Islet precursor cell (in vitro differentiated cells): ENCODE data around the gene TP63.
"Not testable (repeated sequence)": the region's sequence is repeated elsewhere in the genome, so short reads cannot be mapped to it uniquely, and the experiment has no call there.

Experiments used
- DNase-seq: peaks from one replicate; pipeline ENCODE4 v3.0.0-alpha.2; 2018

The TP63 gene

GRCh38 chr3:189728915-189729314 lies 97.7 kb downstream of the TP63 start:
- DNase-seq, result no peak

GRCh38 chr3:189734061-189734460 lies 102.9 kb downstream of the TP63 start:
- no peak for DNase-seq

- DNase-seq, result no peak
Observed at GRCh38 chr3:189735913-189736312, 104.7 kb downstream of the TP63 start.

- no peak for DNase-seq
Observed at GRCh38 chr3:189737071-189737470, 105.9 kb downstream of the TP63 start.

- no peak for DNase-seq
Observed at GRCh38 chr3:189737619-189738018, 106.4 kb downstream of the TP63 start.

GRCh38 chr3:189739378-189739777 lies 108.2 kb downstream of the TP63 start:
- DNase-seq, result no peak

- no peak for DNase-seq
Observed at GRCh38 chr3:189740156-189740555, 109.0 kb downstream of the TP63 start.

- no peak for DNase-seq
Observed at GRCh38 chr3:189744235-189744634, 113.0 kb downstream of the TP63 start.

- no peak for DNase-seq
Observed at GRCh38 chr3:189745622-189746021, 114.4 kb downstream of the TP63 start.

GRCh38 chr3:189748046-189748445 lies 116.9 kb downstream of the TP63 start:
- no peak for DNase-seq

- not testable (repeated sequence) for DNase-seq
Observed at GRCh38 chr3:189750972-189751371, 119.8 kb downstream of the TP63 start.

GRCh38 chr3:189754356-189754755 lies 123.2 kb downstream of the TP63 start:
- DNase-seq, result no peak

GRCh38 chr3:189756582-189757078 lies 125.4 kb downstream of the TP63 start:
- DNase-seq, result peak; percentile 65

GRCh38 chr3:189758186-189758585 lies 127.0 kb downstream of the TP63 start:
- DNase-seq, result no peak

- peak; percentile 80 for DNase-seq
Observed at GRCh38 chr3:189766416-189766815, 135.2 kb downstream of the TP63 start.

GRCh38 chr3:189771842-189772450 lies 140.8 kb downstream of the TP63 start:
- DNase-seq, result no peak

- peak; percentile 74 for DNase-seq
Observed at GRCh38 chr3:189772584-189772983, 141.4 kb downstream of the TP63 start.

GRCh38 chr3:189773056-189773455 lies 141.9 kb downstream of the TP63 start:
- no peak for DNase-seq

GRCh38 chr3:189776149-189776824 lies 145.1 kb downstream of the TP63 start:
- DNase-seq, result no peak

- DNase-seq, result no peak
Observed at GRCh38 chr3:189778340-189778950, 147.3 kb downstream of the TP63 start.

GRCh38 chr3:189779166-189779565 lies 148.0 kb downstream of the TP63 start:
- DNase-seq, result no peak

GRCh38 chr3:189780546-189781270 lies 149.5 kb downstream of the TP63 start:
- DNase-seq, result no peak

- no peak for DNase-seq
Observed at GRCh38 chr3:189781415-189781814, 150.2 kb downstream of the TP63 start.
